Measurements from ENCODE around the gene HOXC5. TPM values are rescaled to one million over a fixed set of nuclear protein-coding genes. Genes with fewer than 3 reads are reported as not detected.

The HOXC5 gene
- polyA plus RNA-seq, 5 donors: 0.16 to 0.40 (median 0.22) TPM; not detected in 1

- DNase-seq: no peak
Observed at GRCh38 chr12:54006559-54007220, 26.2 kb upstream of the HOXC5 start.

GRCh38 chr12:54007538-54008259 lies 25.2 kb upstream of the HOXC5 start:
- no peak for DNase-seq

GRCh38 chr12:54008260-54008552 lies 24.6 kb upstream of the HOXC5 start:
- DNase-seq: no peak

- no peak for DNase-seq
Observed at GRCh38 chr12:54009171-54010052, 23.4 kb upstream of the HOXC5 start.

DNA sequence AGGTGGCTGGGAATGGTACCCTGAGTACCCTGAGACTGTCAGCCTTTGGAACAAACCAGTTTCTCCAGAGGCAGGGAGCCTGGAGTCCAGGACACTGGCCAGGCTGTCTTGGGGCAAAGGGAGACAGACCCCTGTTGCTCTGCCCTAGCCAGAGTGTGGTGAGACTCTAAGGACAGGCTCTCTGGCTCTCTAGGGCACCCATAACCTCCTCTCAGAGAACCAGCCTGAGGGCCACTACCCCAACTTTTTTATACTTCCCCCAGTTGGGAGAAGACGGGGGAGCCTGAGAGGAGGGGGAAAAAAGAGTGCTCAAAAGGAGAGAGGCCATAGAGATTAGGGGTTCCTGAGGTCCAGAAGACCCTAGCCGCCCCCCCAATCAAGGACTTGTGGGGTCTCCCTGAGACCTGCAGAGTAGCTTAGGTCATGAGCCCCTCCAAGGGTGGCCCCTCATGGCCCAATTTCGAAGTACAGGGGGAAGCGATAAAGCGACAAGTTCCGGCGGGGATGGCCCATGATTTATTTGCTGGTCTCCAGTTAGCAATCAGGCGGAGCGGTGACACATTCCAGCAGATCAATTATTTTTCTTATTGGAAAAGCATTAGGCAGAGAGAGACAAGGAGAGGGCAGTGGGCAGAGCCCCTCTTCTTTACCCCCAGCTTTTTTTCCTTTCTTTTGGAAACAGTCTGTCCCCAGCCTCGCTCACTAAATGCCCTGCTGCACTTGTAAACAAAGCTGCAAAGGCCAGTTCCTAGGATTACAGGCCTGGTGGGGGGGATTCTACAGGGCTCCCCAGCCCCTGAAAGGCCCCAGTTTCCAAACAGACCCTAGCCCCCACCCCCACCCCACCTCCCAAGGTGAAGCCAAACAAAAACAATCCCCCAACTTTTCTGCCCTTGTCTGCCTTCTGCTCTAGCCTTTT lies 22.5 kb upstream of the HOXC5 start:
- DNase-seq: no peak

DNA sequence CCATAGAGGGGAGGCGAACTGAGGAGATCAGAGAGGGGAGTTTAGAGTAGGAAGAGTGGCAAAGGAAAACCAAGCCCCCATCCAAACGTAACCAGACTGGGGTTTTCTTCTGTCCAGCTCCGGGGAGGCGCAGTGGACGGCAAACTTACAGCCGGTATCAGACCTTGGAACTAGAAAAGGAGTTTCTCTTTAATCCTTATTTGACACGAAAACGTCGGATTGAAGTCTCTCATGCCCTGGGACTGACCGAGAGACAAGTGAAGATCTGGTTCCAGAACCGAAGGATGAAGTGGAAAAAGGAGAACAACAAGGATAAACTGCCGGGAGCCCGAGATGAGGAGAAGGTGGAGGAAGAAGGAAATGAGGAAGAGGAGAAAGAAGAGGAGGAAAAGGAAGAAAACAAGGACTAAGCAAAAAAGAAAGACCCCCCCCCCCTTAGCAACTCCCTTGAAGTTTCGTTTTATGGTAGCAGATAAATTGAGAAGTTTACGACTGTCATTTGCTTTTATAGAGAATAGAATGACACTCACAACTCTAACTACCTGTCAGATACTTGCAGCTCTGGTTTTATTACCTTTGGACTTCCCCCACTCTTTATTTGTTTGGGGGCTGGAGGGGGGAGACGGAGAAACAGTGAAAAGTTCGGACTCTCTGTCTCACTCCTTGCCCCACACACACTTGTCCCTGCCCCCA lies 21.7 kb upstream of the HOXC5 start:
- no peak for DNase-seq

- no peak for DNase-seq
Observed at GRCh38 chr12:54011665-54012532, 21.0 kb upstream of the HOXC5 start.

- no peak for DNase-seq
Observed at GRCh38 chr12:54012631-54013409, 20.0 kb upstream of the HOXC5 start.

GRCh38 chr12:54014377-54015017 lies 18.4 kb upstream of the HOXC5 start:
- no peak for DNase-seq

GRCh38 chr12:54015018-54015931 lies 17.6 kb upstream of the HOXC5 start:
- peak in 1 of 2 donors; percentile 15 for DNase-seq

DNA sequence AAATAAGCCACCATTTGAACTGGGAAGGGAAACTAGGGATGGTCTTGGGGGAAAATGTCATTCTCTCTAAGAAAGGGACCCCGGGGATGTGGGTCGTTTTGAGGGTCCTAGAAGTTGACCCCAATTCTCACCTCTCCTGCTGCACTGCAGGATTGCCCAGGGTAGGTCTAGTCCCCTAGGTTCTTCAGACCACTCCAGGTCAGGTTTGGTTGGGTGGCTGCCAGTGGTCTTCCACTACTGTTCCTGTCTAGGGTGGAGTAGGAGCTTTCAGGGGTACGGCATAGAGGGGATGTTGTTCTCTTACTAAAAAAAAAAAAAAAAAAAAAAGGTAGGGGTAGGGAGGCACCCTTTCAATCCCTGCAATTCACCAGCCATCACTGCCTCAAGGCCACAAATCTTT lies 16.8 kb upstream of the HOXC5 start:
- no peak for DNase-seq

GRCh38 chr12:54016478-54016964 lies 16.3 kb upstream of the HOXC5 start:
- DNase-seq: no peak

DNA sequence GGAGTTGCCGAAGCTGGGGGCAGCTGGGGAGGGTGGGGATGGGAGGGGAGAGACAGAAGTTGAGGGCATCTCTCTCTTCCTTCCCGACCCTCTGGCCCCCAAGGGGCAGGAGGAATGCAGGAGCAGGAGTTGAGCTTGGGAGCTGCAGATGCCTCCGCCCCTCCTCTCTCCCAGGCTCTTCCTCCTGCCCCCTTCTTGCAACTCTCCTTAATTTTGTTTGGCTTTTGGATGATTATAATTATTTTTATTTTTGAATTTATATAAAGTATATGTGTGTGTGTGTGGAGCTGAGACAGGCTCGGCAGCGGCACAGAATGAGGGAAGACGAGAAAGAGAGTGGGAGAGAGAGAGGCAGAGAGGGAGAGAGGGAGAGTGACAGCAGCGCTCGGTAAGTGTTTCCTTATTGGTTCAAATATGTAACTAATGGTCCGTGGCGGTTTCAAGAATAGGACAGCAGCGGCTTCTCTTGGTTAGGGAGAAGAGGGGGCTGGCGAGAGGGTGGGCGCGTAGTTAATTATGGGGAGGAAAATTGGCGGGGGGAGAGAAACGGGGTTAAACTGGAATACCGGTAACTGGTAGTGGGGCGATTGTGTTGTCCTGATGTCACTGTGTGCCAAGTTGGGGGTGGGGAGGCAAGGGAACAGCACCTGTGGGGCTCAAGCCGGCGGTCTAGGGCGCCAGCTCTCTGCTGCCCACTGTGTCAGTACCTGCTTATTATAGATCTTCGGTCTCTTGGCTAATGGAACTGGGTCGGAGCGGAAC lies 15.6 kb upstream of the HOXC5 start:
- DNase-seq: no peak

DNA sequence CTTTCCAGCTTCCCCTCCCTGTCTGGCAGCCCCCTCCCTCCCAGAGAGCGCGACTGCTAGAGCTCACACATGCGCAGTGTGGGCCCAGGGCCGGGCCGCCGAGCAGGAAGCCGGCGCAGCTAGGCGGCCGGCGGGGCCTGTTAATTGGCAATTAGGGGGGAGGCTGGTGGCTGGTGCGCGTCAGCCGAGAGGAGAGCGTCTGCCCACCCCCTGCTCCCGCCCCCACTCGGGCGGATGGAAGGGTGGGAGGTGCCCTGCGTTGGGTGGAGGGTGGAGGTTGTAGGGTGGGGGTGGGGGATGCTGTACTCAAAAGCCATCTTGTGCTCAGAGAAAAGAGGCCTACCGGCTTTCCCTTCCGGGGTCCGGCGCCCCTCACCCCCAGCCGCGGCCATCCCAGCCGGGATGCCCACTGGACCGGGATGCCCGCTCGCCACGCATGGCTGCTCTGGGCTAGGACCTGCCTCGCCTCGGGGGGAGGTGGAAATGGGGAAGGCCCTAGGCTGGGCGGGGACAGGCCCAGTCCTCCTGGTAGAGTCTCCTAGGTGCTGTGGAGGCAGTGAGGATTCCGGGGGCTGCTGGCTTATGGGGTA lies 14.9 kb upstream of the HOXC5 start:
- peak in 1 of 2 donors; percentile 71 for DNase-seq

DNA sequence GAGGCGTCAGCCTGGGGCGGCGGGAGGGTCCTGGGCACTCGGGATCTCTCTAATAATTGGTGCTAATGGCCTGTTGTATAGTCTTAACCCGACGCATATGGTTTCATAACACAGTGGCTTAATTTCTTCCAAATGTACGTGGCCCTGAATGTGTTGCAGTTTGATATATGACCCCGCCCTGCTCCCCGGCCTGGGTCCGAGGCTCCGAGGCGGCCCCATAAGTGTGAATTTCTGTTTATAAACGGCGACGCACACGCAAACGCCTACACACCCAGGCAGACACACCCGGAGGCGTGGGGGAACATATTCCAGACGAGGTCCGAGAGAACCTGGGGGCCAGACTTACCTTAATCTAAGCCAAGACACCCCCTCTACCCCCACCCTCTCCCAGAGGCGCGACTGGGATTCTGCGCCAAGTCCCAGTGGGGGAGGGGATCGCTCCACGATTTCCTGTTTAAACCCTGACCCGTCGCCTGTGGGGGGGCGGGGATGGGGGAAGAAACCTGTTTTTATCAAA lies 14.3 kb upstream of the HOXC5 start:
- DNase-seq: no peak
